ENCODE measurements around the gene RAP1GAP. TPM values are rescaled to one million over a fixed set of nuclear protein-coding genes. Genes with fewer than 3 reads are reported as not detected.
A peak's percentile ranks its signal among the peaks of the same experiment; 100 is the strongest.

Gene RAP1GAP
- total and polyA plus RNA-seq, 2 of the 13 experiments (the other 11 are each of a cell fraction or from before 2014, with no cell fraction given) = 11.9 to 37.5 TPM

DNA sequence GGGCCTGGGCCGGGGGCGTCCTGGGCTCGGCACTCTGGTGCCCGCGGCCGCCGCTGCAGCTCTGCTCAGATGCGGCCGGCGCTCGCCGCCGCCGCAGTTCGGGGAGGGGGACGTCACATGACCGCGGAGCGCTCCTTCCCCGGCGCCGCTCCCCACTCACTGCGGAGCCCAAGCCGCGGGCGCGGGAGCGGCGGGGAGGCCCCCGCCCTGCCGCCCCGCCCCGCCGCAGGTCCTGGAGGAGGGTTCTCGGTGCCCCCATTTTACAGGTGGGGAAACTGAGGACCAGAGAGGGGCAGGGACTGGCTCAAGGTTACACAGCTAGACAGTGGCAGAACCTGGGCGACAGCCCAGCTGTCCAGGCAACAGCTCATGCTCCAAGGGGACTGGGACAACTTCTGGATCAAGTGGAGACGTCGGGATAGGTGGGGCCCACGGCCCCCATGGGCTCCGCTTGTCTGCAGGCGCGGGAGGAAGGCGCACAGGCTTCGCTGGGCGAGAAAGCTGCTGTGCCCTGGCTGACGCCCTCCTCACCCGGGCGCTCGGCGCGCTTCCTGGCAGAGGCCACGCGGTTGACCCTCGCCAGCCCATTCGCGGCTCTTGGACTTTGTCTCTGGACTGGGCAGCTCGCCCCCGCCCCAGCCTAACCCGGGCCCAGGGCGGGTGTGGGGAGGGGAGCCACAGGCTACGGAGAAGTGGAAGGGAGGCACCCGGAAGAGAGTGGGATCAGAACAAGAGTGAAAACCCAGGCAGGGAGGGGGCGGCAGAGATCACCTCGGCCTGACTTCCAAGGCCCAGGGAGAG, at the start of gene RAP1GAP (continued):
- TF ChIP-seq ZNF737 (CRISPR knock-in tag; IDR thresholded peaks at IDR 0.05; ENCODE audit: borderline replicate concordance) = no peak
- TF ChIP-seq PLRG1 (conservative IDR thresholded peaks at IDR 0.05) = no peak
- TF ChIP-seq SPEN (CRISPR knock-in tag; IDR thresholded peaks at IDR 0.05; ENCODE audit: low read depth) = peak; percentile 88
- TF ChIP-seq ARID2 (CRISPR knock-in tag; IDR thresholded peaks at IDR 0.05; ENCODE audit: borderline replicate concordance) = peak; percentile 96
- TF ChIP-seq ZKSCAN8 (CRISPR knock-in tag; IDR thresholded peaks at IDR 0.05; ENCODE audit: borderline replicate concordance) = peak; percentile 81; the same call in 1 of the 2 replicates
- peak; percentile 64; the same call in 1 of the 2 replicates for TF ChIP-seq KDM6A (CRISPR knock-in tag; IDR thresholded peaks at IDR 0.05; ENCODE audit: low read depth)
- TF ChIP-seq, protein P1, sequence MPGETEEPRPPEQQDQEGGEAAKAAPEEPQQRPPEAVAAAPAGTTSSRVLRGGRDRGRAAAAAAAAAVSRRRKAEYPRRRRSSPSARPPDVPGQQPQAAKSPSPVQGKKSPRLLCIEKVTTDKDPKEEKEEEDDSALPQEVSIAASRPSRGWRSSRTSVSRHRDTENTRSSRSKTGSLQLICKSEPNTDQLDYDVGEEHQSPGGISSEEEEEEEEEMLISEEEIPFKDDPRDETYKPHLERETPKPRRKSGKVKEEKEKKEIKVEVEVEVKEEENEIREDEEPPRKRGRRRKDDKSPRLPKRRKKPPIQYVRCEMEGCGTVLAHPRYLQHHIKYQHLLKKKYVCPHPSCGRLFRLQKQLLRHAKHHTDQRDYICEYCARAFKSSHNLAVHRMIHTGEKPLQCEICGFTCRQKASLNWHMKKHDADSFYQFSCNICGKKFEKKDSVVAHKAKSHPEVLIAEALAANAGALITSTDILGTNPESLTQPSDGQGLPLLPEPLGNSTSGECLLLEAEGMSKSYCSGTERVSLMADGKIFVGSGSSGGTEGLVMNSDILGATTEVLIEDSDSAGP (CRISPR knock-in tag; IDR thresholded peaks at IDR 0.05; ENCODE audit: borderline replicate concordance) = peak; percentile 77; the same call in 1 of the 2 replicates
- no peak for TF ChIP-seq ZNF326 (CRISPR knock-in tag; IDR thresholded peaks at IDR 0.05; ENCODE audit: borderline replicate concordance)
- TF ChIP-seq ZFP82 (CRISPR knock-in tag; IDR thresholded peaks at IDR 0.05; ENCODE audit: borderline replicate concordance) = peak; percentile 75
- TF ChIP-seq, protein P2, sequence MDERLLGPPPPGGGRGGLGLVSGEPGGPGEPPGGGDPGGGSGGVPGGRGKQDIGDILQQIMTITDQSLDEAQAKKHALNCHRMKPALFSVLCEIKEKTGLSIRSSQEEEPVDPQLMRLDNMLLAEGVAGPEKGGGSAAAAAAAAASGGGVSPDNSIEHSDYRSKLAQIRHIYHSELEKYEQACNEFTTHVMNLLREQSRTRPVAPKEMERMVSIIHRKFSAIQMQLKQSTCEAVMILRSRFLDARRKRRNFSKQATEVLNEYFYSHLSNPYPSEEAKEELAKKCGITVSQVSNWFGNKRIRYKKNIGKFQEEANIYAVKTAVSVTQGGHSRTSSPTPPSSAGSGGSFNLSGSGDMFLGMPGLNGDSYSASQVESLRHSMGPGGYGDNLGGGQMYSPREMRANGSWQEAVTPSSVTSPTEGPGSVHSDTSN (CRISPR knock-in tag; IDR thresholded peaks at IDR 0.05) = no peak
- TF ChIP-seq KDM3A (CRISPR knock-in tag; IDR thresholded peaks at IDR 0.05; ENCODE audit: low read depth) = peak; percentile 83
- 0 out of 2 replicates have a peak, but pooled peaks have one; percentile 33 for TF ChIP-seq ZSCAN12 (CRISPR knock-in tag; IDR thresholded peaks at IDR 0.05)
- TF ChIP-seq, protein P3, sequence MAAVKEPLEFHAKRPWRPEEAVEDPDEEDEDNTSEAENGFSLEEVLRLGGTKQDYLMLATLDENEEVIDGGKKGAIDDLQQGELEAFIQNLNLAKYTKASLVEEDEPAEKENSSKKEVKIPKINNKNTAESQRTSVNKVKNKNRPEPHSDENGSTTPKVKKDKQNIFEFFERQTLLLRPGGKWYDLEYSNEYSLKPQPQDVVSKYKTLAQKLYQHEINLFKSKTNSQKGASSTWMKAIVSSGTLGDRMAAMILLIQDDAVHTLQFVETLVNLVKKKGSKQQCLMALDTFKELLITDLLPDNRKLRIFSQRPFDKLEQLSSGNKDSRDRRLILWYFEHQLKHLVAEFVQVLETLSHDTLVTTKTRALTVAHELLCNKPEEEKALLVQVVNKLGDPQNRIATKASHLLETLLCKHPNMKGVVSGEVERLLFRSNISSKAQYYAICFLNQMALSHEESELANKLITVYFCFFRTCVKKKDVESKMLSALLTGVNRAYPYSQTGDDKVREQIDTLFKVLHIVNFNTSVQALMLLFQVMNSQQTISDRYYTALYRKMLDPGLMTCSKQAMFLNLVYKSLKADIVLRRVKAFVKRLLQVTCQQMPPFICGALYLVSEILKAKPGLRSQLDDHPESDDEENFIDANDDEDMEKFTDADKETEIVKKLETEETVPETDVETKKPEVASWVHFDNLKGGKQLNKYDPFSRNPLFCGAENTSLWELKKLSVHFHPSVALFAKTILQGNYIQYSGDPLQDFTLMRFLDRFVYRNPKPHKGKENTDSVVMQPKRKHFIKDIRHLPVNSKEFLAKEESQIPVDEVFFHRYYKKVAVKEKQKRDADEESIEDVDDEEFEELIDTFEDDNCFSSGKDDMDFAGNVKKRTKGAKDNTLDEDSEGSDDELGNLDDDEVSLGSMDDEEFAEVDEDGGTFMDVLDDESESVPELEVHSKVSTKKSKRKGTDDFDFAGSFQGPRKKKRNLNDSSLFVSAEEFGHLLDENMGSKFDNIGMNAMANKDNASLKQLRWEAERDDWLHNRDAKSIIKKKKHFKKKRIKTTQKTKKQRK (IDR thresholded peaks at IDR 0.05; ENCODE audit: low read length) = no peak
- peak; percentile 59; the same call in 1 of the 2 replicates for TF ChIP-seq ZFP41 (CRISPR knock-in tag; IDR thresholded peaks at IDR 0.05; ENCODE audit: borderline replicate concordance)
- TF ChIP-seq, protein P4, sequence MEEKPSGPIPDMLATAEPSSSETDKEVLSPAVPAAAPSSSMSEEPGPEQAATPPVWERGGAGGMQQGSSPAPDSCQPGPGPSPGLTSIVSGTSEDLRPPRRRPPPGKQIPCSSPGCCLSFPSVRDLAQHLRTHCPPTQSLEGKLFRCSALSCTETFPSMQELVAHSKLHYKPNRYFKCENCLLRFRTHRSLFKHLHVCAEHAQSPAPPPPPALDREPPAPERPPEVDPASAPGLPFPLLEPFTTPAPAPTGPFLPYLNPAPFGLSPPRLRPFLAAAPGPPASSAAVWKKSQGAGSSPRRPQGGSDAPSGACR (CRISPR knock-in tag; IDR thresholded peaks at IDR 0.05) = peak; percentile 93
- TF ChIP-seq NFE2L2 (IDR thresholded peaks at IDR 0.05; ENCODE audit: low read length) = no peak
- TF ChIP-seq, protein P5, sequence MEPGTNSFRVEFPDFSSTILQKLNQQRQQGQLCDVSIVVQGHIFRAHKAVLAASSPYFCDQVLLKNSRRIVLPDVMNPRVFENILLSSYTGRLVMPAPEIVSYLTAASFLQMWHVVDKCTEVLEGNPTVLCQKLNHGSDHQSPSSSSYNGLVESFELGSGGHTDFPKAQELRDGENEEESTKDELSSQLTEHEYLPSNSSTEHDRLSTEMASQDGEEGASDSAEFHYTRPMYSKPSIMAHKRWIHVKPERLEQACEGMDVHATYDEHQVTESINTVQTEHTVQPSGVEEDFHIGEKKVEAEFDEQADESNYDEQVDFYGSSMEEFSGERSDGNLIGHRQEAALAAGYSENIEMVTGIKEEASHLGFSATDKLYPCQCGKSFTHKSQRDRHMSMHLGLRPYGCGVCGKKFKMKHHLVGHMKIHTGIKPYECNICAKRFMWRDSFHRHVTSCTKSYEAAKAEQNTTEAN (CRISPR knock-in tag; conservative IDR thresholded peaks at IDR 0.05) = peak; percentile 85
- TF ChIP-seq NONO (IDR thresholded peaks at IDR 0.05) = no peak
- peak; percentile 89 for TF ChIP-seq NONO (CRISPR knock-in tag; conservative IDR thresholded peaks at IDR 0.05)
- TF ChIP-seq KLF15 (CRISPR knock-in tag; IDR thresholded peaks at IDR 0.05; ENCODE audit: borderline replicate concordance) = no peak

Data from HepG2 (cell line).